Astrocyte (in vitro differentiated cells and primary cell): ENCODE data around the gene AP5S1. TPM values are rescaled to one million over a fixed set of nuclear protein-coding genes. Genes with fewer than 3 reads are reported as not detected.
"Not testable (repeated sequence)": the region's sequence is repeated elsewhere in the genome, so short reads cannot be mapped to it uniquely, and the experiment has no call there.

Source experiments
- DNase-seq: peaks from one replicate; pipeline ENCODE4 v3.0.0-alpha.2; 2010; ENCODE audit warnings: low read depth
- FAIRE-seq: peaks from 2 replicates; lab custom pipeline; 2011; peaks lifted over from hg19 to GRCh38; lab: Jason Lieb, UNC
- H2AFZ ChIP-seq: 2 replicates; pipeline ENCODE4 v1.6.0; 2012; ENCODE audit warnings: low read depth, low read length, inconsistent platforms
- H3K27ac ChIP-seq: 2 replicates; pipeline ENCODE4 v1.5.1; 2011; ENCODE audit warnings: low read depth, low read length, inconsistent platforms
- H3K27me3 ChIP-seq: 2 replicates; pipeline ENCODE4 v1.6.0; 2011; ENCODE audit warnings: low read length, inconsistent platforms; ENCODE audit not compliant: insufficient read depth
- H3K36me3 ChIP-seq: 2 replicates; pipeline ENCODE4 v1.5.1; 2011; ENCODE audit warnings: low read length, inconsistent platforms; ENCODE audit not compliant: insufficient read depth
- H3K4me1 ChIP-seq: 2 replicates; pipeline ENCODE4 v1.5.1; 2011; ENCODE audit warnings: low read length, inconsistent platforms; ENCODE audit not compliant: insufficient read depth
- H3K4me2 ChIP-seq: 2 replicates; pipeline ENCODE4 v1.6.0; 2012; ENCODE audit warnings: low read length, inconsistent platforms
- H3K4me3 ChIP-seq: 2 replicates; pipeline ENCODE4 v1.5.1; 2011; ENCODE audit warnings: low read depth, mild to moderate bottlenecking, low read length, inconsistent platforms; ENCODE audit not compliant: insufficient read depth
- H3K79me2 ChIP-seq: 2 replicates; pipeline ENCODE4 v1.6.0; 2012; ENCODE audit warnings: mild to moderate bottlenecking, low read length, inconsistent platforms; ENCODE audit not compliant: insufficient read depth
- H3K9ac ChIP-seq: 2 replicates; pipeline ENCODE4 v1.6.0; 2012; ENCODE audit warnings: mild to moderate bottlenecking, low read length, inconsistent platforms
- H3K9me3 ChIP-seq: 2 replicates; pipeline ENCODE4 v1.5.1; 2012; ENCODE audit warnings: low read depth, mild to moderate bottlenecking, low read length, inconsistent platforms; ENCODE audit not compliant: insufficient read depth
- H4K20me1 ChIP-seq: 2 replicates; pipeline ENCODE4 v1.6.0; 2012; ENCODE audit warnings: low read length, inconsistent platforms; ENCODE audit not compliant: insufficient read depth
- H3K27ac Mint-ChIP-seq: one replicate; pipeline ENCODE4 v1.8.0; 2021; ENCODE audit warnings: mild to moderate bottlenecking, mixed read lengths; ENCODE audit not compliant: unreplicated experiment
- H3K27me3 Mint-ChIP-seq: one replicate; pipeline ENCODE4 v1.8.0; 2021; ENCODE audit warnings: low read depth, mixed read lengths; ENCODE audit not compliant: unreplicated experiment
- H3K36me3 Mint-ChIP-seq: one replicate; pipeline ENCODE4 v1.8.0; 2021; ENCODE audit warnings: low read depth, mixed read lengths; ENCODE audit not compliant: unreplicated experiment
- H3K4me1 Mint-ChIP-seq: one replicate; pipeline ENCODE4 v1.8.0; 2021; ENCODE audit warnings: low read depth, mixed read lengths; ENCODE audit not compliant: unreplicated experiment
- H3K4me3 Mint-ChIP-seq: one replicate; pipeline ENCODE4 v1.8.0; 2021; ENCODE audit warnings: mild to moderate bottlenecking, moderate library complexity, mixed read lengths; ENCODE audit not compliant: unreplicated experiment
- H3K9me3 Mint-ChIP-seq: one replicate; pipeline ENCODE4 v1.8.0; 2021; ENCODE audit warnings: mild to moderate bottlenecking, mixed read lengths; ENCODE audit not compliant: unreplicated experiment
- CTCF ChIP-seq: IDR thresholded peaks from 2 replicates; pipeline ENCODE4 v1.5.1; 2011; ENCODE audit warnings: low read depth, mild to moderate bottlenecking, inconsistent platforms, low read length, moderate library complexity; ENCODE audit not compliant: insufficient read depth
- EZH2 ChIP-seq: IDR thresholded peaks from 2 replicates; pipeline ENCODE4 v1.6.1; 2012; ENCODE audit warnings: mild to moderate bottlenecking, low read length, inconsistent platforms; ENCODE audit not compliant: insufficient read depth
- total RNA-seq: library from RNA; stranded (reverse); gene quantifications from 2 replicates; pipeline ENCODE4 v1.2.1, GENCODE V29; 2021

Gene AP5S1
- total RNA-seq, 1 donor from 2014 or later, result 12.6 TPM

DNA sequence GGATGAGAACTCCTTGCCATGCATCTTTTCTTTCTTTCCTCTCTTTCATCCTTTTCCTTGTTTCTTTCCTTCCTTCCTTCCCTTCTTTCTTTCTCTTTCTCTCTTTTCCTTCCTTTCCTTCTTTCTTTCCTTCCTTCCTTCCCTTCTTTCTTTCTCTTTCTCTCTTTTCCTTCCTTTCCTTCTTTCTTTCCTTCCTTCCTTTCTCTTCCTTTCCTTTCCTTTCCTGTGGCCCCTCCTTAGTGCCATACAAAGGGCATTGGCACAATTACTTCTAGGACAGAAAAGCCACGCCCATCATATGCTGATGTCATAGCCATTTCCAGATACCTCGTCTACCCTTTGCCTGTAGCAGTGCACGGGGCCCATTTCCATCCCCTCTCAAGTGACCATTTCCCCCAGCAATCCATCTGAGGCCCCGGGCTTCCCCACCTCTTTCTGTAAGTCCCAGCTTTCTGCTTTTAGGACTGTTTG is 31.6 kb upstream of the AP5S1 start:
- TF ChIP-seq CTCF, result no peak
- no peak for TF ChIP-seq EZH2
- Histone ChIP-seq H3K9me3 (no peaks in the 10 kb centered on the region), H3K27me3 (no peaks in the 10 kb centered on the region), H3K36me3 (no peaks in the 10 kb centered on the region), H4K20me1 (peaks cover 24% of the 10 kb centered on the region), H3K4me3 (no peak overlapping the region), H3K9ac (no peak overlapping the region), H3K4me1 (peaks cover 18% of the 10 kb centered on the region), H3K79me2 (peaks cover 25% of the 10 kb centered on the region), H3K27ac (no peak overlapping the region), H2AFZ (no peak overlapping the region), H3K4me2 (no peak overlapping the region)
- Mint-ChIP-seq H3K36me3 (no peaks in the 10 kb centered on the region), H3K4me3 (no peak overlapping the region), H3K9me3 (peaks cover 2% of the 10 kb centered on the region), H3K27ac (no peak overlapping the region), H3K4me1 (no peaks in the 10 kb centered on the region), H3K27me3 (peaks cover 13% of the 10 kb centered on the region)
- FAIRE-seq (no peak), DNase-seq (no peak)

- H3K9me3 ChIP-seq, H3K27me3 ChIP-seq, H3K9me3 Mint-ChIP-seq, H3K36me3 Mint-ChIP-seq, H3K4me1 Mint-ChIP-seq, FAIRE-seq, H3K36me3 ChIP-seq, DNase-seq, H2AFZ ChIP-seq, H3K27ac ChIP-seq, H3K4me2 ChIP-seq, H3K4me3 ChIP-seq, H3K9ac ChIP-seq, H3K27ac Mint-ChIP-seq, H3K4me3 Mint-ChIP-seq: not testable (repeated sequence)
- peaks cover 13% of the 10 kb centered on the region for H3K27me3 Mint-ChIP-seq
- Histone ChIP-seq H3K4me1 (peaks cover 18% of the 10 kb centered on the region), H3K79me2 (peaks cover 21% of the 10 kb centered on the region), H4K20me1 (peaks cover 19% of the 10 kb centered on the region)
These were observed 31.1 kb upstream of the AP5S1 start for GRCh38 chr20:3789201-3789600.

DNA sequence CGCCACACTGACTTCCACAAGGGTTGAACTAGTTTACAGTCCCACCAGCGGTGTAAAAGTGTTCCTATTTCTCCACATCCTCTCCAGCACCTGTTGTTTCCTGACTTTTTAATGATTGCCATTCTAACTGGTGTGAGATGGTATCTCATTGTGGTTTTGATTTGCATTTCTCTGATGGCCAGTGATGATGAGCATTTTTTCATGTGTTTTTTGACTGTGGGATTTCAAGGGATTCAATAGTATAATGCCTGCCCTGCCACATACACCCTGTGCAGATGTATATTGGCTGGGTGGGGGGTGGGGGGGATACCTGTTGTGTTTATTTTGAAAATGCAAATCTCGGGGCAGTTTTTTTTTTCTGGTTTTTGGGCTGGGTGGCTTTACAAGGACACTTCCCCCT is 26.2 kb upstream of the AP5S1 start:
- not testable (repeated sequence) for H3K27ac Mint-ChIP-seq, H3K9ac ChIP-seq, H3K4me1 Mint-ChIP-seq, H3K27me3 Mint-ChIP-seq, H3K27ac ChIP-seq, H3K36me3 ChIP-seq, H3K4me3 Mint-ChIP-seq, H3K4me2 ChIP-seq, H3K9me3 ChIP-seq, H3K36me3 Mint-ChIP-seq, DNase-seq, H4K20me1 ChIP-seq, H3K4me3 ChIP-seq, FAIRE-seq, H2AFZ ChIP-seq, H3K27me3 ChIP-seq, H3K9me3 Mint-ChIP-seq
- H3K79me2 ChIP-seq, result peaks cover 25% of the 10 kb centered on the region
- peaks cover 25% of the 10 kb centered on the region for H3K4me1 ChIP-seq
